Activated naive CD4-positive, alpha-beta T cell treated with anti-CD3 and anti-CD28 coated beads for 36 hours (primary cell): ENCODE data around the gene ST3GAL6. TPM values are rescaled to one million over a fixed set of nuclear protein-coding genes. Genes with fewer than 3 reads are reported as not detected.

Experiments
- CTCF ChIA-PET: fragments of 350-600 bp; sonication (Branson Sonifier 250); formaldehyde crosslinking; loops from one replicate; lab custom pipeline; 2021; ENCODE audit warnings: antibody characterized with exemption; lab: Charles Lee
- DNase-seq: peaks from one replicate; pipeline ENCODE4 v3.0.0-alpha.2; 2020
- H3K27ac Mint-ChIP-seq: one replicate; pipeline ENCODE4 v1.8.0; 2021; ENCODE audit warnings: mild to moderate bottlenecking, mixed read lengths
- H3K27me3 Mint-ChIP-seq: one replicate; pipeline ENCODE4 v1.8.0; 2021; ENCODE audit warnings: low read depth, mixed read lengths
- H3K36me3 Mint-ChIP-seq: one replicate; pipeline ENCODE4 v1.8.0; 2021; ENCODE audit warnings: low read depth, mixed read lengths
- H3K4me1 Mint-ChIP-seq: one replicate; pipeline ENCODE4 v1.8.0; 2021; ENCODE audit warnings: low read depth, mixed read lengths
- H3K4me3 Mint-ChIP-seq: one replicate; pipeline ENCODE4 v1.8.0; 2021; ENCODE audit warnings: mild to moderate bottlenecking, moderate library complexity, mixed read lengths
- H3K9me3 Mint-ChIP-seq: one replicate; pipeline ENCODE4 v1.8.0; 2021; ENCODE audit warnings: mixed read lengths
- intact Hi-C: fragments of 100-400 bp; cut with micrococcal nuclease; formaldehyde crosslinking; loops from one replicate; pipeline ENCODE4 v1.15.1; 2023
- total RNA-seq, 2 experiments: library from RNA; stranded (reverse); gene quantifications; one replicate each; pipeline ENCODE4 v1.2.3, GENCODE V29; 2021

The ST3GAL6 gene
- total RNA-seq, 2 experiments from 2014 or later = not detected

GRCh38 chr3:98797905-98798304 lies 34.8 kb downstream of the ST3GAL6 start:
- CTCF ChIA-PET = interaction anchor here (0.7 kb wide), 1 partner anchor 89 kb away, joined by 3 read pairs; no protein-coding TSS in a partner anchor
- intact Hi-C loops = no loop called here
- Mint-ChIP-seq H3K36me3 (no peaks in the 10 kb centered on the region), H3K27ac (no peak overlapping the region), H3K4me3 (no peak overlapping the region), H3K9me3 (no peaks in the 10 kb centered on the region), H3K27me3 (no peaks in the 10 kb centered on the region), H3K4me1 (no peaks in the 10 kb centered on the region)
- DNase-seq = no peak

- Mint-ChIP-seq H3K9me3 (no peaks in the 10 kb centered on the region), H3K4me3 (no peak overlapping the region), H3K4me1 (no peaks in the 10 kb centered on the region), H3K27ac (no peak overlapping the region), H3K27me3 (no peaks in the 10 kb centered on the region), H3K36me3 (no peaks in the 10 kb centered on the region)
- DNase-seq = no peak
- intact Hi-C loops = no loop called here
- CTCF ChIA-PET = no interaction called here
Measured at GRCh38 chr3:98798820-98799219, 35.7 kb downstream of the ST3GAL6 start.

- H3K4me3 Mint-ChIP-seq = no peak overlapping the region
Measured at GRCh38 chr3:98799479-98799878, 36.3 kb downstream of the ST3GAL6 start.

DNA sequence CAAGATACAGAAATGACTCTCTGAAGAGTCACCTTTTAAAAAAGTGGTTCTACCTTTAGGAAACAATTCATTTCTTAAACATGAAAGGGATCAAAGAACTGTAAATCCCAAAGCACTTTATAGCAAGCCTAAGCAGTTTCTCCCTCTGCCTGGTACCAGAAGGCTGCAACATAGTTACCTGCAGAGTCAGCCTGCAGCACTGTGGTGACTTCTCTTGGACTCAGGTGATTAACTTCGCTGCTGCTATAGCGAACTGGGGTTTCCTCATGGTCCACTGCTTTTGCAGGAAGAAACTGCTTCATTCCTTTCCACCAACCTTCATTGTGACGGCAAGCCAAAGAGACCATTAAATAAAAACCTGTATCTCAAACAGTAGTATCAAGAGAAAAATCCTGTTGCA lies 37.3 kb downstream of the ST3GAL6 start:
- no peak overlapping the region for H3K27ac Mint-ChIP-seq

More at GRCh38 chr3:98799479-98799878, 36.3 kb downstream of the ST3GAL6 start:
- Mint-ChIP-seq H3K27me3 (no peaks in the 10 kb centered on the region), H3K36me3 (peaks cover under 1% of the 10 kb centered on the region), H3K27ac (no peak overlapping the region), H3K4me1 (no peaks in the 10 kb centered on the region), H3K9me3 (no peaks in the 10 kb centered on the region)
- intact Hi-C loops = no loop called here
- CTCF ChIA-PET = no interaction called here
- DNase-seq = no peak

DNA sequence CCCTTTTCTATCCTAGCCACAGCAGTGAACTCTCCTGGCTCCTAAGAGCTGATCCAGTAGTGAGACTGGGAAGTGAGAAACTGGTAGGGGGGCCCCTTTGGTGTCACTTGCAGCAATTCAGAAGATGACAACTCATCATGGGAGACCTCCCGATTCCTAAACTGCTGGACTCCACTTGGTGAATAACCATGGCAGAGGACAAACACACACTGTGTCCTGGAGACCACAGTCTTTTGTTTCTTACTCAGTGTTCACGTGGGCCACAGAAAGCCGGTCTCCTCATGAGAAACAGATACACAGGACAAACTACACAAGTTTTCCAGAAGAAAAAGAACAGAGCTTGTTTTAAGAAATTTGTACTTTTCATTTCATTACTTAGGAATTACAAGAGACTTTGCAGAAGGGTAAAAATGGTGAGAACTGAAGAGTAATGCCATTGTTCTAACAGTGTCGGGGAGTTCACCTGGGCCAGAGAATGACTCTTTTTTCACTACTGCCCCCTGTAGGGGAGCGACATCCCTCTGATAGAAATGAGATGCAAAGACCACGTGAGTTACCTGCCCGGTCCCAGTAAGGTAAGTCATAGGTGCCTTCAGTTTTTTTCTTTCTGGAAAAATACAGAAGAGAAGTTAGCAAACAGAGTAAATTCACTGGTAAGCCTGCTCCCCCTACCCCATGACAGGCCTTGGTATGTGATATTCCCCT lies 38.1 kb downstream of the ST3GAL6 start:
- Mint-ChIP-seq H3K4me3 (no peak overlapping the region), H3K36me3 (peaks cover 2% of the 10 kb centered on the region), H3K9me3 (no peaks in the 10 kb centered on the region), H3K4me1 (no peaks in the 10 kb centered on the region), H3K27ac (no peak overlapping the region), H3K27me3 (no peaks in the 10 kb centered on the region)
- intact Hi-C loops = no loop called here
- DNase-seq = no peak
- CTCF ChIA-PET = no interaction called here

More for the DNA sequence above, 37.3 kb downstream of the ST3GAL6 start:
- Mint-ChIP-seq H3K4me3 (no peak overlapping the region), H3K36me3 (peaks cover 2% of the 10 kb centered on the region), H3K27me3 (no peaks in the 10 kb centered on the region), H3K9me3 (no peaks in the 10 kb centered on the region), H3K4me1 (no peaks in the 10 kb centered on the region)
- CTCF ChIA-PET = no interaction called here
- DNase-seq = no peak
- intact Hi-C loops = no loop called here

GRCh38 chr3:98805571-98805970 lies 42.4 kb downstream of the ST3GAL6 start:
- CTCF ChIA-PET = interaction anchor here (0.7 kb wide), 1 partner anchor 8 kb away, joined by 4 read pairs; no protein-coding TSS in a partner anchor
- Mint-ChIP-seq H3K9me3 (no peaks in the 10 kb centered on the region), H3K27me3 (no peaks in the 10 kb centered on the region), H3K4me1 (no peaks in the 10 kb centered on the region), H3K4me3 (no peak overlapping the region), H3K36me3 (peaks cover 2% of the 10 kb centered on the region), H3K27ac (no peak overlapping the region)
- intact Hi-C loops = no loop called here
- DNase-seq = no peak

GRCh38 chr3:98806521-98806920 lies 43.4 kb downstream of the ST3GAL6 start:
- CTCF ChIA-PET = interaction anchor here (0.6 kb wide), 1 partner anchor 449 kb away, joined by 3 read pairs; no protein-coding TSS in a partner anchor
- H3K4me1 Mint-ChIP-seq = no peaks in the 10 kb centered on the region

GRCh38 chr3:98807011-98807410 lies 43.9 kb downstream of the ST3GAL6 start:
- CTCF ChIA-PET = no interaction called here
- Mint-ChIP-seq H3K27me3 (no peaks in the 10 kb centered on the region), H3K36me3 (peaks cover 2% of the 10 kb centered on the region), H3K9me3 (no peaks in the 10 kb centered on the region), H3K4me3 (no peak overlapping the region), H3K27ac (no peak overlapping the region), H3K4me1 (no peaks in the 10 kb centered on the region)
- DNase-seq = no peak
- intact Hi-C loops = no loop called here

More at GRCh38 chr3:98806521-98806920, 43.4 kb downstream of the ST3GAL6 start:
- Mint-ChIP-seq H3K9me3 (no peaks in the 10 kb centered on the region), H3K27me3 (no peaks in the 10 kb centered on the region), H3K36me3 (peaks cover 2% of the 10 kb centered on the region), H3K27ac (no peak overlapping the region), H3K4me3 (no peak overlapping the region)
- no peak for DNase-seq
- intact Hi-C loops = no loop called here

- Mint-ChIP-seq H3K36me3 (peaks cover 2% of the 10 kb centered on the region), H3K27me3 (no peaks in the 10 kb centered on the region), H3K27ac (no peak overlapping the region), H3K4me3 (no peak overlapping the region), H3K4me1 (no peaks in the 10 kb centered on the region), H3K9me3 (no peaks in the 10 kb centered on the region)
- intact Hi-C loops = no loop called here
- no peak for DNase-seq
- CTCF ChIA-PET = no interaction called here
Measured at GRCh38 chr3:98807561-98807960, 44.4 kb downstream of the ST3GAL6 start.

DNA sequence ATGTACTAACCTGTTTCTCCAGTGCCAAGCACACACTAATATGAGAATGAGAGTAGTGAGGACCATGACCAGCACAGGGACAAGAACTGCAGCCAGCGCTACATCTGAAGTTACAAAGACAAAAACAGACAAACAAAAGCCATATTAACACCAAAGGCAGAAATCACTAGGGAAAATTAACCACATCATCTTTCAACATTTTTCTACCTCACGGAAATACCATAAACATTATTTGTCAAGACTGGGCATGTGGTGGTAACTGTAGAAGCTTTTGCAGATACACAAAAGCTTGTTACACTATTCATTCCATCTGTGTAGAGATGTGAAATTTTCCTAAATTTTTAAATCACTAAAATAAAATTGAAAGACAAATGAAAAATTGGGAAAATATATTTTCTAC lies 44.9 kb downstream of the ST3GAL6 start:
- CTCF ChIA-PET = no interaction called here
- Mint-ChIP-seq H3K27ac (no peak overlapping the region), H3K36me3 (peaks cover 2% of the 10 kb centered on the region)

GRCh38 chr3:98809557-98809956 lies 46.4 kb downstream of the ST3GAL6 start:
- DNase-seq = no peak
- CTCF ChIA-PET = no interaction called here
- Mint-ChIP-seq H3K27ac (no peak overlapping the region), H3K27me3 (no peaks in the 10 kb centered on the region), H3K9me3 (no peaks in the 10 kb centered on the region), H3K36me3 (peaks cover under 1% of the 10 kb centered on the region), H3K4me1 (no peaks in the 10 kb centered on the region), H3K4me3 (no peak overlapping the region)
- intact Hi-C loops = no loop called here

More for the DNA sequence above, 44.9 kb downstream of the ST3GAL6 start:
- no peaks in the 10 kb centered on the region for H3K9me3 Mint-ChIP-seq
- intact Hi-C loops = no loop called here
- H3K4me3 Mint-ChIP-seq = no peak overlapping the region
- H3K27me3 Mint-ChIP-seq = no peaks in the 10 kb centered on the region
- no peak for DNase-seq
- H3K4me1 Mint-ChIP-seq = no peaks in the 10 kb centered on the region

GRCh38 chr3:98811048-98811447 lies 47.9 kb downstream of the ST3GAL6 start:
- intact Hi-C loops = no loop called here
- Mint-ChIP-seq H3K9me3 (no peaks in the 10 kb centered on the region), H3K4me1 (no peaks in the 10 kb centered on the region), H3K27me3 (no peaks in the 10 kb centered on the region), H3K27ac (no peak overlapping the region), H3K36me3 (no peaks in the 10 kb centered on the region), H3K4me3 (no peak overlapping the region)
- no peak for DNase-seq
- CTCF ChIA-PET = interaction anchor here (0.6 to 7.2 kb wide), 2 partner anchors 209 to 977 kb away, joined by 3 to 73 read pairs; no protein-coding TSS in a partner anchor

DNA sequence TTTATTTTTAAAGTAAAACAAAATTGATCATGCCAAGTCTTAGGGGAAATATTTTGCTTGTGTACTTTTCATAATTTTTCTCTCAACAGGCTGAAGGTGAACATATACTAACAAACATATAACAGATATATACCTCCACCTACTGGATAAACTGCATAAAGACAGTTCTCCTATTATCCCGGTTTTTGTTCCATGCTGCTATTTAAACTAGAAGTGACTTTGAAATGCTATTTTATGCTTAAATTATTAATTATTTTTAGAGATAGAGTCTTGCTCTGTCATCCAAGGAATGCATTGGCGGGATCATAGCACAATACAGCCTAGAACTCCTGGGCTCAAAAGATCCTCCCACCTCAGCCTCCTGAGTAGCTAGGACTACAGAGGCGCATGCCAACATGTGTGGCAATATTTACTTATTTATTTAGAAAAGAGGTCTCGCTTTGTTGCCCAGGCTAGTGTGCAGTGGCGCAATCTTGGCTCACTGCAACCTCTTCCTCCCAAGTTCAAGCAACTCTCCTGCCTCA lies 49.8 kb downstream of the ST3GAL6 start:
- no peaks in the 10 kb centered on the region for H3K27me3 Mint-ChIP-seq
- intact Hi-C loops = loop anchor here (1.0 kb wide), 3 partner anchors 211 to 774 kb away; no protein-coding TSS in a partner anchor

More for the DNA sequence above, 49.8 kb downstream of the ST3GAL6 start:
- H3K9me3 Mint-ChIP-seq = no peaks in the 10 kb centered on the region
- no peaks in the 10 kb centered on the region for H3K4me1 Mint-ChIP-seq
- no peak for DNase-seq
- H3K4me3 Mint-ChIP-seq = no peak overlapping the region
- H3K36me3 Mint-ChIP-seq = no peaks in the 10 kb centered on the region
- CTCF ChIA-PET = interaction anchor here (0.6 to 7.2 kb wide), 9 partner anchors 11 to 219 kb away, joined by 3 to 73 read pairs (median 4); partner anchors contain the start of gene CPOX
- no peak overlapping the region for H3K27ac Mint-ChIP-seq
